T-helper 9 cell (primary cell): ENCODE measurements around the gene DBP.
"Not testable (repeated sequence)": the region's sequence is repeated elsewhere in the genome, so short reads cannot be mapped to it uniquely, and the experiment has no call there.

ENCODE experiments used
- DNase-seq: peaks from one replicate; pipeline ENCODE4 v3.0.0-alpha.2; 2020
- total RNA-seq, 2 donors: gene quantifications; one replicate each; lab custom pipeline; 2026; lab: John Stamatoyannopoulos, UW

The DBP gene
- total RNA-seq, result 32.6 to 34.6 reads per million in 2 donors

- DNase-seq, result peak; percentile 33
These were observed at the start of gene DBP for GRCh38 chr19:48636859-48637448. DBP (minus strand) TSS chr19:48637379; CDS start chr19:48636994, 385 bp downstream.

GRCh38 chr19:48686637-48687036 is 49.5 kb upstream of the DBP start:
- not testable (repeated sequence) for DNase-seq

- DNase-seq, result no peak
These were observed 48.9 kb upstream of the DBP start for GRCh38 chr19:48686088-48686487.

- no peak for DNase-seq
These were observed 48.4 kb upstream of the DBP start for GRCh38 chr19:48685583-48685982.

GRCh38 chr19:48683349-48683748 is 46.2 kb upstream of the DBP start:
- DNase-seq, result no peak

- DNase-seq, result no peak
These were observed 43.9 kb upstream of the DBP start for GRCh38 chr19:48681127-48681470.

GRCh38 chr19:48680436-48681126 is 43.4 kb upstream of the DBP start:
- no peak for DNase-seq

- not testable (repeated sequence) for DNase-seq
These were observed 42.8 kb upstream of the DBP start for GRCh38 chr19:48680006-48680405.

GRCh38 chr19:48678201-48678600 is 41.0 kb upstream of the DBP start:
- DNase-seq, result no peak

- DNase-seq, result no peak
These were observed 39.7 kb upstream of the DBP start for GRCh38 chr19:48676887-48677286.

- no peak for DNase-seq
These were observed 39.3 kb upstream of the DBP start for GRCh38 chr19:48676487-48676886.

- DNase-seq, result peak; percentile 61
These were observed 38.0 kb upstream of the DBP start for GRCh38 chr19:48674921-48675824.

- DNase-seq, result no peak
These were observed 37.1 kb upstream of the DBP start for GRCh38 chr19:48674216-48674809.

- no peak for DNase-seq
These were observed 36.4 kb upstream of the DBP start for GRCh38 chr19:48673436-48674100.

- DNase-seq, result no peak
These were observed 35.8 kb upstream of the DBP start, which contains the start of gene NTN5 for GRCh38 chr19:48672994-48673393. NTN5 (minus strand) TSS chr19:48673017; CDS start chr19:48670986, 2,031 bp downstream.

- no peak for DNase-seq
These were observed 34.3 kb upstream of the DBP start for GRCh38 chr19:48671446-48671995.

GRCh38 chr19:48670699-48671445 is 33.7 kb upstream of the DBP start:
- DNase-seq, result no peak

GRCh38 chr19:48669903-48670668 is 32.9 kb upstream of the DBP start:
- DNase-seq, result no peak

- no peak for DNase-seq
These were observed 31.6 kb upstream of the DBP start for GRCh38 chr19:48668761-48669160.

GRCh38 chr19:48668332-48668731 is 31.2 kb upstream of the DBP start:
- DNase-seq, result no peak

- DNase-seq, result no peak
These were observed 28.6 kb upstream of the DBP start for GRCh38 chr19:48665786-48666185.
